Measurements from ENCODE around the gene LONP1. TPM values are rescaled to one million over a fixed set of nuclear protein-coding genes. Genes with fewer than 3 reads are reported as not detected.

LONP1 gene
- polyA plus RNA-seq, 1 donor from 2014 or later, result 43.1 TPM

- Histone ChIP-seq H3K27me3 (ENCODE audit: insufficient read depth, low read depth, low read length) (no peaks in the 10 kb centered on the region), H3F3A (ENCODE audit: insufficient read depth, low read length, poor library complexity, severe bottlenecking) (no peaks in the 10 kb centered on the region), H3K79me2 (replicated peaks; ENCODE audit: insufficient read depth, low read length) (peaks cover 24% of the 10 kb centered on the region), H3K36me3 (ENCODE audit: insufficient read depth, low read length) (no peaks in the 10 kb centered on the region), H3K9me2 (ENCODE audit: insufficient read depth, low read length) (no peaks in the 10 kb centered on the region), H3K27ac (ENCODE audit: low read length) (no peak overlapping the region), H2AFZ (ENCODE audit: low read depth, low read length) (no peak overlapping the region), H3K4me3 (ENCODE audit: low read length) (peak overlapping the region; percentile 68), H3K9ac (ENCODE audit: low read length) (no peak overlapping the region), H3K4me2 (ENCODE audit: low read length) (no peak overlapping the region), H4K20me1 (ENCODE audit: insufficient read depth) (no peaks in the 10 kb centered on the region), H3K9me3 (ENCODE audit: low read length) (no peaks in the 10 kb centered on the region)
- TF ChIP-seq POLR2AphosphoS5 (IDR thresholded peaks at IDR 0.05) (no peak), CTCF (IDR thresholded peaks at IDR 0.05; ENCODE audit: poor library complexity, severe bottlenecking) (no peak), EZH2 (IDR thresholded peaks at IDR 0.05; ENCODE audit: borderline replicate concordance, insufficient read depth, low read length, poor library complexity, severe bottlenecking) (no peak), REST (IDR thresholded peaks at IDR 0.05; ENCODE audit: borderline replicate concordance) (no peak), TAF1 (IDR thresholded peaks at IDR 0.05; ENCODE audit: low read depth) (no peak), RAD21 (conservative IDR thresholded peaks at IDR 0.05) (no peak)
These were observed 1.8 kb downstream of the LONP1 start for GRCh38 chr19:5718037-5718578.

- TF ChIP-seq TAF1 (IDR thresholded peaks at IDR 0.05; ENCODE audit: low read depth), result no peak
- no peaks in the 10 kb centered on the region for H3K9me2 ChIP-seq (ENCODE audit: insufficient read depth, low read length)
- H3K27me3 ChIP-seq (ENCODE audit: insufficient read depth, low read depth, low read length), result no peaks in the 10 kb centered on the region
- H3K36me3 ChIP-seq (ENCODE audit: insufficient read depth, low read length), result no peaks in the 10 kb centered on the region
- H3F3A ChIP-seq (ENCODE audit: insufficient read depth, low read length, poor library complexity, severe bottlenecking), result no peaks in the 10 kb centered on the region
- peaks cover 24% of the 10 kb centered on the region for H3K79me2 ChIP-seq (replicated peaks; ENCODE audit: insufficient read depth, low read length)
- no peak overlapping the region for H2AFZ ChIP-seq (ENCODE audit: low read depth, low read length)
- no peaks in the 10 kb centered on the region for H3K9me3 ChIP-seq (ENCODE audit: low read length)
- no peak overlapping the region for H3K27ac ChIP-seq (ENCODE audit: low read length)
- H3K4me2 ChIP-seq (ENCODE audit: low read length), result no peak overlapping the region
- H3K9ac ChIP-seq (ENCODE audit: low read length), result no peak overlapping the region
- H4K20me1 ChIP-seq (ENCODE audit: insufficient read depth), result no peaks in the 10 kb centered on the region
- no peak overlapping the region for H3K4me3 ChIP-seq (ENCODE audit: low read length)
These were observed 2.6 kb downstream of the LONP1 start for GRCh38 chr19:5717215-5717935.

GRCh38 chr19:5714816-5715215, 5.1 kb downstream of the LONP1 start:
- Histone ChIP-seq H2AFZ (ENCODE audit: low read depth, low read length) (no peak overlapping the region), H3F3A (ENCODE audit: insufficient read depth, low read length, poor library complexity, severe bottlenecking) (no peaks in the 10 kb centered on the region), H3K27ac (ENCODE audit: low read length) (no peak overlapping the region), H3K36me3 (ENCODE audit: insufficient read depth, low read length) (no peaks in the 10 kb centered on the region), H3K4me2 (ENCODE audit: low read length) (no peak overlapping the region), H3K9ac (ENCODE audit: low read length) (no peak overlapping the region), H3K27me3 (ENCODE audit: insufficient read depth, low read depth, low read length) (no peaks in the 10 kb centered on the region), H3K9me2 (ENCODE audit: insufficient read depth, low read length) (no peaks in the 10 kb centered on the region), H3K4me3 (ENCODE audit: low read length) (no peak overlapping the region), H4K20me1 (ENCODE audit: insufficient read depth) (no peaks in the 10 kb centered on the region), H3K9me3 (ENCODE audit: low read length) (no peaks in the 10 kb centered on the region), H3K79me2 (replicated peaks; ENCODE audit: insufficient read depth, low read length) (peaks cover 24% of the 10 kb centered on the region)
- TF ChIP-seq MXI1 (conservative IDR thresholded peaks at IDR 0.05; ENCODE audit: poor library complexity, severe bottlenecking), result no peak
- no peak for TF ChIP-seq SMC3 (conservative IDR thresholded peaks at IDR 0.05; ENCODE audit: poor library complexity)
- TF ChIP-seq TAF1 (IDR thresholded peaks at IDR 0.05; ENCODE audit: low read depth), result no peak
- no peak for TF ChIP-seq RAD21 (conservative IDR thresholded peaks at IDR 0.05)
- TF ChIP-seq EP300 (conservative IDR thresholded peaks at IDR 0.05; ENCODE audit: poor library complexity, severe bottlenecking), result no peak
- TF ChIP-seq REST (IDR thresholded peaks at IDR 0.05; ENCODE audit: borderline replicate concordance), result no peak
- no peak for TF ChIP-seq CTCF (IDR thresholded peaks at IDR 0.05; ENCODE audit: poor library complexity, severe bottlenecking)
- TF ChIP-seq POLR2AphosphoS5 (IDR thresholded peaks at IDR 0.05), result no peak
- no peak for TF ChIP-seq EZH2 (IDR thresholded peaks at IDR 0.05; ENCODE audit: borderline replicate concordance, insufficient read depth, low read length, poor library complexity, severe bottlenecking)
